GM23248 (cell line): ENCODE data around the gene SIM1. TPM values are rescaled to one million over a fixed set of nuclear protein-coding genes. Genes with fewer than 3 reads are reported as not detected.

Source experiments
- DNase-seq: peaks from one replicate; pipeline ENCODE4 v3.0.0-alpha.2; 2015
- H2AFZ ChIP-seq: fragments of 200-600 bp; sonication (generic); 2 replicates; pipeline ENCODE4 v1.6.1; 2016; ENCODE audit warnings: antibody characterized with exemption
- H3F3A ChIP-seq: fragments of 200-600 bp; sonication (generic); 2 replicates; pipeline ENCODE4 v1.6.1; 2016; ENCODE audit warnings: mild to moderate bottlenecking, antibody characterized with exemption, mixed run types; ENCODE audit not compliant: insufficient read depth
- H3K27ac ChIP-seq: fragments of 200-600 bp; sonication (generic); 2 replicates; pipeline ENCODE4 v1.5.1; 2016; ENCODE audit warnings: mild to moderate bottlenecking
- H3K27me3 ChIP-seq: fragments of 200-600 bp; sonication (generic); replicated peaks from 2 replicates; pipeline ENCODE4 v1.6.1; 2016; ENCODE audit warnings: mild to moderate bottlenecking; ENCODE audit not compliant: insufficient read depth
- H3K36me3 ChIP-seq: fragments of 200-600 bp; sonication (generic); 2 replicates; pipeline ENCODE4 v1.6.1; 2016; ENCODE audit warnings: low read depth, mild to moderate bottlenecking
- H3K4me1 ChIP-seq: fragments of 200-600 bp; sonication (generic); 2 replicates; pipeline ENCODE4 v1.6.1; 2016; ENCODE audit warnings: mild to moderate bottlenecking; ENCODE audit not compliant: insufficient read depth
- H3K4me2 ChIP-seq: fragments of 200-600 bp; sonication (generic); one replicate; pipeline ENCODE4 v1.6.1; 2016; ENCODE audit warnings: mild to moderate bottlenecking; ENCODE audit not compliant: unreplicated experiment
- H3K4me3 ChIP-seq: fragments of 200-600 bp; sonication (generic); 2 replicates; pipeline ENCODE4 v1.5.1; 2016; ENCODE audit warnings: mild to moderate bottlenecking
- H3K79me2 ChIP-seq: fragments of 200-600 bp; sonication (generic); 2 replicates; pipeline ENCODE4 v1.6.1; 2016; ENCODE audit warnings: mild to moderate bottlenecking; ENCODE audit not compliant: insufficient read depth
- H3K9ac ChIP-seq: fragments of 200-600 bp; sonication (generic); 2 replicates; pipeline ENCODE4 v1.6.1; 2016; ENCODE audit warnings: mild to moderate bottlenecking
- H3K9me2 ChIP-seq: fragments of 200-600 bp; sonication (generic); 2 replicates; pipeline ENCODE4 v1.6.1; 2016; ENCODE audit warnings: mixed run types, mild to moderate bottlenecking, moderate library complexity; ENCODE audit not compliant: insufficient read depth
- H3K9me3 ChIP-seq: fragments of 200-600 bp; sonication (generic); one replicate; pipeline ENCODE4 v1.6.1; 2017; ENCODE audit warnings: low read depth
- H4K20me1 ChIP-seq: fragments of 200-600 bp; sonication (generic); 2 replicates; pipeline ENCODE4 v1.6.0; 2016; ENCODE audit not compliant: insufficient read depth
- EZH2 ChIP-seq: fragments of 200-600 bp; sonication (generic); IDR thresholded peaks from 2 replicates; pipeline ENCODE4 v1.6.1; 2018; ENCODE audit warnings: antibody characterized with exemption, mild to moderate bottlenecking; ENCODE audit not compliant: insufficient read depth, poor library complexity, severe bottlenecking
- EZH2phosphoT487 ChIP-seq: fragments of 200-600 bp; sonication (generic); IDR thresholded peaks from 2 replicates; pipeline ENCODE4 v1.6.1; 2018; ENCODE audit warnings: antibody characterized with exemption, moderate library complexity, mild to moderate bottlenecking, low read depth; ENCODE audit not compliant: insufficient read depth
- WGBS, 2 experiments: methylation state at CpG; one replicate each; pipeline ENCODE4 v1.1.6; 2015 to 2017; ENCODE audit warnings: low lambda C conversion rate in 2 of 2, low coverage in 1 of 2; ENCODE audit errors: missing lambda C conversion rate in 2 of 2; 5-methylcytosine and 5-hydroxymethylcytosine counted together
- in situ Hi-C: fragments of 300-500 bp; cut with MboI; formaldehyde crosslinking; loops from 2 replicates; pipeline ENCODE4 v1.15.0; 2020
- polyA plus RNA-seq: library from polyadenylated mRNA; unstranded; fragments of >200 nt; fragmentation: Nextera tagmentation; extraction: Ambion mirVana; gene quantifications from 2 replicates; pipeline ENCODE4 v1.2.1, GENCODE V29; 2016
- total RNA-seq: library from RNA; depleted of rRNA; stranded (reverse); fragments of >200 nt; shearing (Covaris generic); gene quantifications from 2 replicates; pipeline ENCODE4 v1.2.3, GENCODE V29; 2014

Gene SIM1
- total and polyA plus RNA-seq, 2 experiments from 2014 or later = 1.5 to 1.6 TPM

DNA sequence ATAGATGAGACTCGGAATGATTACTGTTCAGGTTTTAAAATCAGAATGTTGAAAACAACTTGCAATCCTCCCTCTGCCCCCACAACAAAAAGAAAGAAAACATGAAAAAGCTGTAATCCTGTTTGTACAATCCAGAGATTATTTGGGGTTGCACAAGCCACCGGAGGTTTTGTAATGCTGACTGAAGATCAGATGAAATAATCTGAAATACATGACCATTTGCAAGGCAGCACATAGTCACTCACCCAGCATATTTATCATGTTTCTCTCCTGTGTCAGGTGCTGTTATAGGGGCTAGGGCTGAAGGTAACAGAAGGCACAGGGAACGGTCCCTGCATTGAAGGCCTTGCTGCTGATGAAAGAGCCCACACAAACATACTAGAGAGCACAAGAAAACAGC, 85.3 kb downstream of the SIM1 start:
- WGBS, 2 experiments = 70 to 73% methylated on average over 3 of the region's 3 CpGs
- Histone ChIP-seq H3K4me2 (no peak overlapping the region), H3K4me1 (peaks cover 17% of the 10 kb centered on the region), H2AFZ (no peak overlapping the region), H3F3A (peaks cover 13% of the 10 kb centered on the region; the same call in 1 of the 2 replicates), H3K9ac (no peak overlapping the region), H3K27me3 (no peaks in the 10 kb centered on the region), H3K9me2 (no peaks in the 10 kb centered on the region), H4K20me1 (no peaks in the 10 kb centered on the region), H3K4me3 (no peak overlapping the region), H3K36me3 (no peaks in the 10 kb centered on the region), H3K9me3 (no peaks in the 10 kb centered on the region), H3K27ac (no peak overlapping the region), H3K79me2 (no peaks in the 10 kb centered on the region)
- in situ Hi-C loops = no loop called here
- peak; percentile 23 for DNase-seq
- no peak for TF ChIP-seq EZH2phosphoT487
- no peak for TF ChIP-seq EZH2

GRCh38 chr6:100378576-100378975, 86.1 kb downstream of the SIM1 start:
- WGBS, 2 experiments = 31 to 42% methylated on average over 2 of the region's 2 CpGs
- no peak for DNase-seq
- TF ChIP-seq EZH2phosphoT487 (no peak), EZH2 (no peak)
- H3K4me1 ChIP-seq = peaks cover 17% of the 10 kb centered on the region
- H4K20me1 ChIP-seq = no peaks in the 10 kb centered on the region
- no peaks in the 10 kb centered on the region for H3K9me2 ChIP-seq
- no peak overlapping the region for H3K9ac ChIP-seq
- no peaks in the 10 kb centered on the region for H3K9me3 ChIP-seq
- in situ Hi-C loops = no loop called here
- no peak overlapping the region for H3K4me2 ChIP-seq
- H3F3A ChIP-seq = peaks cover 13% of the 10 kb centered on the region; the same call in 1 of the 2 replicates
- no peak overlapping the region for H3K27ac ChIP-seq
- H2AFZ ChIP-seq = no peak overlapping the region
- no peaks in the 10 kb centered on the region for H3K36me3 ChIP-seq
- no peaks in the 10 kb centered on the region for H3K79me2 ChIP-seq
- H3K4me3 ChIP-seq = no peak overlapping the region
- H3K27me3 ChIP-seq = no peaks in the 10 kb centered on the region

GRCh38 chr6:100376103-100376502, 88.6 kb downstream of the SIM1 start:
- in situ Hi-C loops = no loop called here

DNA sequence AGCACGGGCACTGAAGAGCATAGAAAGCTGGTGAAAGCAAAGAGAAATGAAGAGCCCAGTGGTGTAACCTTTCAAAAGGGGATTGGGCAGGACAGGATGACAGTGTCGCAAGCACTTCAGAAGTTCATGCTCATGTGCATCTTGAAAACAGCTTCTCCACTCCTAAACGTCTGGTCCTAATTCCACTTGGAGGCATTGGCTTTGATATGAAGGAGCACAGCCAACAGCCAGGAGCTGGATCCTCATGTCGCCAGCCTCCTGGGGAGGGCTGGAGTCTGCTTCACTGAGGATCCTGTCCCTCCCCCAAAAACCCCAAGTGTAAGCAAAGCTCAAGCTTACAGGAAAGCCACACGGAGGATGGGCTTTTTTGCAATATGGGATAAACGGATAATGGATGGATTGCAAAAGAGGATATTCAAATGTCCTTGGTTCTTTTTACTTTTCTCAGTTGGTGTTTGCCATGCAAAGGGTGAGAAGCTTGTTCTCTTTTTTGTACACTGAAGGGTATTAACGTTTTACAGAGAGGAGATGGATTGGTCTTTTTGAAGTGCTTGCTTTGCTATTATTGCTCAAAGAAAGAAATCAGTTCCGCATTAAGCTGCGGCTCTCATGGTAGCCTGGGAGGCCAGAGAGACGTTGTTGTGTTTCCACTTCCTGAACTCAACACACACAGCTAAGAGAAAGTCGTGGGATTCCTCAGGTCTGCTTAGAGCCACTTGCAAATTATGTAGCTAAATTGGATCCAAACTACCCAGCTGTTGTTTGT, 92.2 kb downstream of the SIM1 start:
- no peak for DNase-seq
- Histone ChIP-seq H3K9me3 (no peaks in the 10 kb centered on the region), H2AFZ (peak overlapping the region; percentile 41), H3K4me1 (no peaks in the 10 kb centered on the region), H4K20me1 (no peaks in the 10 kb centered on the region), H3K4me3 (no peak overlapping the region), H3K4me2 (no peak overlapping the region), H3K27me3 (no peaks in the 10 kb centered on the region), H3K27ac (no peak overlapping the region), H3F3A (no peaks in the 10 kb centered on the region), H3K79me2 (no peaks in the 10 kb centered on the region), H3K36me3 (no peaks in the 10 kb centered on the region), H3K9me2 (no peaks in the 10 kb centered on the region), H3K9ac (no peak overlapping the region)
- TF ChIP-seq EZH2phosphoT487 = no peak
- no peak for TF ChIP-seq EZH2
- 37 to 46% methylated on average over 11 of the region's 11 CpGs for WGBS, 2 experiments
- in situ Hi-C loops = no loop called here

More at GRCh38 chr6:100376103-100376502, 88.6 kb downstream of the SIM1 start:
- Histone ChIP-seq H3K79me2 (no peaks in the 10 kb centered on the region), H3F3A (no peaks in the 10 kb centered on the region), H3K27ac (no peak overlapping the region), H3K9me3 (no peaks in the 10 kb centered on the region), H3K36me3 (no peaks in the 10 kb centered on the region), H3K27me3 (no peaks in the 10 kb centered on the region), H4K20me1 (no peaks in the 10 kb centered on the region), H3K4me2 (no peak overlapping the region), H2AFZ (no peak overlapping the region), H3K4me1 (no peaks in the 10 kb centered on the region), H3K9me2 (no peaks in the 10 kb centered on the region), H3K9ac (no peak overlapping the region), H3K4me3 (no peak overlapping the region)
- TF ChIP-seq EZH2 = no peak
- TF ChIP-seq EZH2phosphoT487 = no peak
- 72 to 81% methylated on average over 3 of the region's 3 CpGs for whole genome bisulfite sequencing, 2 experiments
- DNase-seq = no peak
